Esophagus squamous epithelium (tissue), 5 donors: Measurements from ENCODE around the gene DENND11. TPM values are rescaled to one million over a fixed set of nuclear protein-coding genes. Genes with fewer than 3 reads are reported as not detected.
A peak's percentile ranks its signal among the peaks of the same experiment; 100 is the strongest.

Experiments
- DNase-seq: peaks from one replicate; lab custom pipeline; 2025; lab: John Stamatoyannopoulos, UW
- H3K27ac ChIP-seq, 4 donors: fragments of 200-600 bp; sonication (generic); one replicate each; pipeline ENCODE4 v1.5.1; 2016 to 2019; ENCODE audit warnings: mild to moderate bottlenecking in 1 of 4
- H3K27me3 ChIP-seq, 4 donors: fragments of 200-600 bp; sonication (generic); 1 replicate in 3 of 4; 2 replicates in 1 of 4; pipeline versions ENCODE4 v1.5.1 to v1.6.0; 2017 to 2021; ENCODE audit warnings: antibody characterized with exemption in 1 of 4
- H3K36me3 ChIP-seq, 3 donors: fragments of 200-600 bp; sonication (generic); one replicate each; pipeline ENCODE4 v1.5.1; 2016 to 2019
- H3K4me1 ChIP-seq, 3 donors: fragments of 200-600 bp; sonication (generic); one replicate each; pipeline ENCODE4 v1.5.1; 2017 to 2019
- H3K4me3 ChIP-seq, 4 donors: fragments of 200-600 bp; sonication (generic); 1 replicate in 3 of 4; 2 replicates in 1 of 4; pipeline ENCODE4 v1.5.1; 2016 to 2019; ENCODE audit warnings: mild to moderate bottlenecking in 2 of 4, moderate library complexity in 1 of 4
- H3K9me3 ChIP-seq, 3 donors: fragments of 200-600 bp; sonication (generic); one replicate each; pipeline ENCODE4 v1.5.1; 2016 to 2019
- CTCF ChIP-seq, 6 experiments: fragments of 450-650 bp in 4 of 6; fragments of 200-600 bp in 2 of 6; sonication (generic) in 2 of 6; IDR thresholded peaks; one replicate each; pipeline ENCODE4 v1.5.1; 2016 to 2019; ENCODE audit warnings: antibody characterized with exemption in 6 of 6, mild to moderate bottlenecking in 4 of 6, moderate library complexity in 4 of 6
- POLR2A ChIP-seq, 4 donors: fragments of 450-650 bp; IDR thresholded peaks; one replicate each; pipeline ENCODE4 v1.6.1; 2017; ENCODE audit warnings: antibody characterized with exemption in 4 of 4, mild to moderate bottlenecking in 4 of 4, moderate library complexity in 3 of 4
- WGBS, 2 donors: methylation state at CpG; one replicate each; pipeline ENCODE4 v1.1.5; 2018; 5-methylcytosine and 5-hydroxymethylcytosine counted together
- intact Hi-C: fragments of 100-400 bp; cut with DNase I; formaldehyde crosslinking; loops from one replicate; pipeline ENCODE4 v1.15.0; 2022
- total RNA-seq, 4 donors: library from RNA; depleted of rRNA; stranded (reverse); fragments of >200 nt; gene quantifications; one replicate each; pipeline ENCODE4 v1.1.0, GENCODE V29; 2016
- donor health status: DM: yes; HTN: yes; CAD: no.

Gene DENND11
- total RNA-seq, 4 donors from 2014 or later, result 11.8 to 28.6 (median 14.2) TPM

GRCh38 chr7:141671705-141672496 is 30.1 kb downstream of the DENND11 start:
- Histone ChIP-seq H3K27ac (peak overlapping the region in 3 of 4 donors; percentile 3 to 84 (median 51)), H3K27me3 (no peaks in the 10 kb centered on the region)
- TF ChIP-seq POLR2A (IDR thresholded peaks at IDR 0.05) (no peak), CTCF (IDR thresholded peaks at IDR 0.05) (no peak)

GRCh38 chr7:141668853-141669252 is 33.1 kb downstream of the DENND11 start:
- intact Hi-C loops, result loop anchor here (10.0 kb wide), 1 partner anchor 66 kb away; the partner anchor contains the start of gene SSBP1

More at GRCh38 chr7:141671705-141672496, 30.1 kb downstream of the DENND11 start:
- Histone ChIP-seq H3K4me1 (peaks cover 13 to 52% (median 21%) of the 10 kb centered on the region in 3 donors), H3K9me3 (no peaks in the 10 kb centered on the region), H3K4me3 (no peak overlapping the region), H3K36me3 (peaks cover 0 to 35% (median 0%) of the 10 kb centered on the region in 3 donors)
- intact Hi-C loops, result no loop called here
- DNase-seq, result no peak
- WGBS, 2 donors, result 85 to 92% methylated on average over 7 of the region's 7 CpGs

GRCh38 chr7:141666071-141666470 is 35.9 kb downstream of the DENND11 start:
- peak overlapping the region in 1 of 4 donors; percentile 5 for H3K27ac ChIP-seq
- TF ChIP-seq CTCF (IDR thresholded peaks at IDR 0.05) (no peak), POLR2A (IDR thresholded peaks at IDR 0.05) (no peak)
- 74 to 84% methylated on average over 4 of the region's 4 CpGs for WGBS, 2 donors

More at GRCh38 chr7:141668853-141669252, 33.1 kb downstream of the DENND11 start:
- no peaks in the 10 kb centered on the region for H3K9me3 ChIP-seq
- H3K27me3 ChIP-seq, result no peaks in the 10 kb centered on the region
- H3K4me3 ChIP-seq, result no peak overlapping the region
- peaks cover 3 to 61% (median 8%) of the 10 kb centered on the region in 3 donors for H3K36me3 ChIP-seq
- TF ChIP-seq CTCF (IDR thresholded peaks at IDR 0.05), result no peak
- TF ChIP-seq POLR2A (IDR thresholded peaks at IDR 0.05), result no peak
- DNase-seq, result no peak
- no peak overlapping the region for H3K27ac ChIP-seq
- H3K4me1 ChIP-seq, result peaks cover 0 to 34% (median 1%) of the 10 kb centered on the region in 3 donors
- WGBS, 2 donors, result 83 to 93% methylated on average over 2 of the region's 2 CpGs

DNA sequence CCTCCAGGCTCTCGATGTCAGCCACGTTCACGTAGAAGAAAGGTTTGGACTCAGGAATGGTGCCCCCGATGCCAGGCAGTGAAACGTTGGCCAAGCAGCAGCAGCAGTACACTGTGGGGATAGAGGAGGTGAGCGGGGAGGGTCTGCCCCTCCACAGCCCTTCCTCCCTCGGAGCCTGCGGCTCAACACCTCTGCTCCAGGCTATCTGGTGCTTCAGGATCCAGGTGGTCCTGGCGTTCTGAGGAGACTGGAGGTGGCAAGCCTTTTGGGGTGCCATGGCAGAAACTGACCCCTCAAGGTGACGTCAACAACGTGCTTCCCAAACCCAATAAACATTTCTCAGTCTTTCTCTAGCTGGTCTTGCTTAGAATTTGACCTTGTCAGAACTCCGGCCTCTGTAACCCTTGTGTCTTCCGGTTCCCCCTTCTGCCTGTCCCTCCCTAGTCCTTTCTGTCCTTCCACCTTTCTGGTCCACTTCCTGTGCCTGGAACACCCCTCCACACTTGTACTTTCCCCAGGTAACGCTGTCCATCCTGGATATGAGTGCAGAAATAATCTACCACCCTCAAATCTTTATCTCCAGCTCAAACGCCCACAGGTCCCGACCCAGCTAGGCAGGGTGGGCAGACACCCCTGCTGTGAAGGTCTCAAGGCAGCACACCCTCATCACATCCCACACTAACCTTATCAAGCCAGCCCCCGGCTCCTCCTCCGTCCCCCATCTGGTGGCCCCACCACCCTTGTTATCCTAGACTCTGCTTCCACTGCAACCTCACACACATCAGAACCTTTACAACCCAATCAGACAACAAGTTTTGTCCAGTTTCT is 36.5 kb downstream of the DENND11 start:
- Histone ChIP-seq H3K4me3 (no peak overlapping the region), H3K4me1 (peaks cover 0 to 33% (median 11%) of the 10 kb centered on the region in 3 donors), H3K36me3 (peaks cover 3 to 68% (median 8%) of the 10 kb centered on the region in 3 donors), H3K27ac (no peak overlapping the region), H3K9me3 (no peaks in the 10 kb centered on the region), H3K27me3 (no peaks in the 10 kb centered on the region)
- intact Hi-C loops, result loop anchor here (10.0 kb wide), 1 partner anchor 69 kb away; the partner anchor contains the start of gene SSBP1
- TF ChIP-seq POLR2A (IDR thresholded peaks at IDR 0.05) (no peak), CTCF (IDR thresholded peaks at IDR 0.05) (no peak)
- WGBS, 2 donors, result 92 to 93% methylated on average over 13 to 18 of the region's 18 CpGs
- no peak for DNase-seq

More at GRCh38 chr7:141666071-141666470, 35.9 kb downstream of the DENND11 start:
- DNase-seq, result no peak
- intact Hi-C loops, result loop anchor here (10.0 kb wide), 1 partner anchor 69 kb away; the partner anchor contains the start of gene SSBP1
- Histone ChIP-seq H3K4me1 (peaks cover 0 to 30% (median 8%) of the 10 kb centered on the region in 3 donors), H3K27me3 (no peaks in the 10 kb centered on the region), H3K4me3 (no peak overlapping the region), H3K9me3 (no peaks in the 10 kb centered on the region), H3K36me3 (peaks cover 3 to 68% (median 8%) of the 10 kb centered on the region in 3 donors)
